SKM-1 treated with dmso at 0.1 percent for 144 hours (cell line): ENCODE results near the gene NCOA6.

Experiments used
- DNase-seq: peaks from one replicate; lab custom pipeline; 2025; ENCODE audit not compliant: unreplicated experiment; lab: John Stamatoyannopoulos, UW

The NCOA6 gene

GRCh38 chr20:34706302-34706875 lies 119.1 kb downstream of the NCOA6 start:
- no peak for DNase-seq

GRCh38 chr20:34705397-34706301 lies 119.8 kb downstream of the NCOA6 start:
- no peak for DNase-seq

- DNase-seq, result no peak
Measured at GRCh38 chr20:34705008-34705396, 120.4 kb downstream of the NCOA6 start.

GRCh38 chr20:34704177-34705007 lies 121.1 kb downstream of the NCOA6 start, which contains the start of gene TP53INP2:
Gene TP53INP2 (plus strand): TSS chr20:34704344. CDS start chr20:34708740, 4,396 bp downstream.
- DNase-seq, result peak; percentile 86

GRCh38 chr20:34703424-34704176 lies 121.9 kb downstream of the NCOA6 start:
- DNase-seq, result no peak

- DNase-seq, result no peak
Measured at GRCh38 chr20:34703061-34703423, 122.4 kb downstream of the NCOA6 start.

- DNase-seq, result no peak
Measured at GRCh38 chr20:34701405-34702085, 123.9 kb downstream of the NCOA6 start.

GRCh38 chr20:34693414-34693813 lies 132.0 kb downstream of the NCOA6 start:
- no peak for DNase-seq

GRCh38 chr20:34691838-34692237 lies 133.6 kb downstream of the NCOA6 start:
- DNase-seq, result no peak

- DNase-seq, result no peak
Measured at GRCh38 chr20:34689486-34689885, 136.0 kb downstream of the NCOA6 start.

- DNase-seq, result no peak
Measured at GRCh38 chr20:34683667-34684066, 141.8 kb downstream of the NCOA6 start.

GRCh38 chr20:34680586-34681175 lies 144.8 kb downstream of the NCOA6 start:
- DNase-seq, result peak; percentile 95

GRCh38 chr20:34676642-34677373 lies 148.6 kb downstream of the NCOA6 start, which contains the start of gene PIGU:
Gene PIGU (minus strand): TSS chr20:34677092. CDS start chr20:34677085, 7 bp downstream.
- DNase-seq, result peak; percentile 92

- DNase-seq, result no peak
Measured at GRCh38 chr20:34675993-34676641, 149.3 kb downstream of the NCOA6 start.

- no peak for DNase-seq
Measured at GRCh38 chr20:34675561-34675960, 149.9 kb downstream of the NCOA6 start.

- no peak for DNase-seq
Measured at GRCh38 chr20:34673412-34673811, 152.0 kb downstream of the NCOA6 start.

GRCh38 chr20:34669094-34669493 lies 156.4 kb downstream of the NCOA6 start:
- no peak for DNase-seq
